ENCODE measurements around the gene TBCCD1.

- TF ChIP-seq POLR2A (IDR thresholded peaks at IDR 0.05; ENCODE audit: low read depth, low read length) (no peak), POLR2AphosphoS5 (IDR thresholded peaks at IDR 0.05; ENCODE audit: low read depth, low read length) (no peak), TAF1 (IDR thresholded peaks at IDR 0.05; ENCODE audit: borderline replicate concordance, low read depth, low read length) (no peak)
These were observed 46.7 kb downstream of the TBCCD1 start for GRCh38 chr3:186520431-186520830.

All from GM12892 (cell line).